Subcutaneous adipose tissue (tissue), 4 donors: Measurements from ENCODE around the gene GRK3. TPM values are rescaled to one million over a fixed set of nuclear protein-coding genes. Genes with fewer than 3 reads are reported as not detected.

Experiments used
- total RNA-seq, 4 donors: library from RNA; depleted of rRNA; stranded (reverse); fragments of >200 nt; gene quantifications; one replicate each; pipeline ENCODE4 v1.1.0, GENCODE V29; 2016
- TF ChIP-seq, protein P1 (sequence below): fragments of 450-650 bp; IDR thresholded peaks from one replicate; pipeline ENCODE4 v1.5.1; 2016; ENCODE audit warnings: low read depth, mild to moderate bottlenecking, control low read depth, antibody characterized with exemption, moderate library complexity

GRK3 gene
- total RNA-seq, 4 donors from 2014 or later = 33.3 to 46.9 (median 41.2) TPM

DNA sequence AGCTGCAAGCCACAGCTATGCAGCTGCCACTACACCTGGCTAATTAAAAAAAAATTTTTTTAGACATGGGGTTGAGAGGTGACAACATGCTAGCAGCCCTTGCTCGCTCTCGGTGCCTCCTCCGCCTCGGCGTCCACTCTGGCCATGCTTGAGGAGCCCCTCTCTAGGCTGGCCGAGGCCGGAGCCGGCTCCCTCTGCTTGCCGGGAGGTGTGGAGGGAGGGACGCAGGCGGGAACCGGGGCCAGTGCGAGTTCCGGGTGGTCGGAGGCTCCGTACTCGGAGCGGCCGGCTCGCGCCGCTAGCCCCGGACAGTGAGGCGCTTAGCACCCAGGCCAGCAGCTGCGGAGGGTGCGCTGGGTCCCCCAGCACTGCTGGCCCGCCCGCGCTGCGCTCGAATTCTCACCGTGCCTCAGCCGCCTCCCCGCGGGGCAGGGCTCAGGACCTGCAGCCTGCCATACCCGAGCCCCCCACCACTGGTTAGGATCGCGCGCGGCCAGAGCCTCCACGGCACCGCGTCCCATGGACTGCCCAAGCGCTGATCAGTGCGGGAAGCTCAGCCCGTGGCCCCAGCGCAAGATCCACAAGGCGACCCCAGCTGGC lies 188.2 kb downstream of the GRK3 start:
- TF ChIP-seq, protein P1, sequence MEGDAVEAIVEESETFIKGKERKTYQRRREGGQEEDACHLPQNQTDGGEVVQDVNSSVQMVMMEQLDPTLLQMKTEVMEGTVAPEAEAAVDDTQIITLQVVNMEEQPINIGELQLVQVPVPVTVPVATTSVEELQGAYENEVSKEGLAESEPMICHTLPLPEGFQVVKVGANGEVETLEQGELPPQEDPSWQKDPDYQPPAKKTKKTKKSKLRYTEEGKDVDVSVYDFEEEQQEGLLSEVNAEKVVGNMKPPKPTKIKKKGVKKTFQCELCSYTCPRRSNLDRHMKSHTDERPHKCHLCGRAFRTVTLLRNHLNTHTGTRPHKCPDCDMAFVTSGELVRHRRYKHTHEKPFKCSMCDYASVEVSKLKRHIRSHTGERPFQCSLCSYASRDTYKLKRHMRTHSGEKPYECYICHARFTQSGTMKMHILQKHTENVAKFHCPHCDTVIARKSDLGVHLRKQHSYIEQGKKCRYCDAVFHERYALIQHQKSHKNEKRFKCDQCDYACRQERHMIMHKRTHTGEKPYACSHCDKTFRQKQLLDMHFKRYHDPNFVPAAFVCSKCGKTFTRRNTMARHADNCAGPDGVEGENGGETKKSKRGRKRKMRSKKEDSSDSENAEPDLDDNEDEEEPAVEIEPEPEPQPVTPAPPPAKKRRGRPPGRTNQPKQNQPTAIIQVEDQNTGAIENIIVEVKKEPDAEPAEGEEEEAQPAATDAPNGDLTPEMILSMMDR = no peak

GRCh38 chr22:25753252-25753651 lies 188.8 kb downstream of the GRK3 start:
- TF ChIP-seq, protein P1 = no peak

GRCh38 chr22:25754527-25755202 lies 190.2 kb downstream of the GRK3 start:
- TF ChIP-seq, protein P1 = no peak

DNA sequence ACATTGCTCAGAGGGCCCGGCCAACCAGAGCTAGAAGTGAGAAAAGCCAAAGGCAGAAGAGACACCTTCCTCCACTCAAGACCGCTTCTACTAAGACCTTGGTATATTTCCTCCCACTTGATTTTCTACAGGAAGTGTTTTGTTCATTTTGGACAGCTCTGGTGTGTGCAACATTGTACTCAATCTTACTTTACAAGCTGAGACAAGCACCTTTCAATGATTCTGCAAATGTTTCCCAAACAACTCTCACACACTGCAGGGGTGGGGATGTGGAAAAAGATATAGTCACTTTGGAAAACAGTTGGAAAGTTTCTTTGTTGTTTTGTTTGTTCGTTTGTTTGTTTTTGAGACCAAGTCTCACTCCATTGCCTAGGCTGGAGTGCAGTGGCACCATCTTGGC lies 193.2 kb downstream of the GRK3 start:
- TF ChIP-seq, protein P1 = no peak

DNA sequence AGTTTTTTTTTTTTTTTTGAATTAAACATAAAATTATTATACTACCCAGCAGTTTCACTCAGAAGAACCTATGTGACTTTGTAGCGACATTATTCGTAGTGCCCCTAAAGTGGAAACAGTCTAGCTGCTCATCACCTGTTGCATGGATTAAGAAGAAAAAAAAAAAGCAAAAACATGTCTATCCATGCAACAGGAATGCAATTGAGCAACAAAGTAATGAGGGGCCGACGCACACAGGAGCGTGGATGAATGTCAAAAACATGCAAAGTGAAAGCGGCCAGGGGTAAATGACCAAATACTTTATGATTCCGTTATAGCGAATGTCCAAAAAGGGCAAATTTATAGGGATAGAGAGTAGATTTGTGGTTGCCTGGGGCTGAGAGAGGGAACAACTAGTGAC lies 193.8 kb downstream of the GRK3 start:
- TF ChIP-seq, protein P1 = no peak

GRCh38 chr22:25759825-25760231 lies 195.4 kb downstream of the GRK3 start:
- TF ChIP-seq, protein P1 = no peak

DNA sequence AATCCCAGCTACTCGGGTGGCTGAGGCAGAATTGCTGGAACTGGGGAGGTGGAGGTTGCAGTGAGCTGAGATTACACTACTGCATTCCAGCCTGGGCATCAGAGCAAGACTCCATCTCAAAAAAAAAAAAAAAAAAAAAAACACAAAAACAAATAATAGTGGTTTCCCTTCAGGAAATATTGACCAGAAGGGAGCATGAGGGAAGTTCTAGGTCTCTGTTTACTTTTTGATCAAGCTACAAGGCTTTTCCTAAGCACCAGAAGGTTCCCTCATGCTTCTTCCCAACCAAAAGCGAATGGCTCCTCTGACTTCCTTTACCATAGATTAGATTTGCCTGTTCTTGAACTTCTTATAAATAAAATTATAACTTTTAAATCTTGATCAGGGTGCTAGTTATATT lies 195.8 kb downstream of the GRK3 start:
- TF ChIP-seq, protein P1 = no peak
